ENCODE measurements around the gene NAALAD2.
"Not testable (repeated sequence)": the region's sequence is repeated elsewhere in the genome, so short reads cannot be mapped to it uniquely, and the experiment has no call there.

DNA sequence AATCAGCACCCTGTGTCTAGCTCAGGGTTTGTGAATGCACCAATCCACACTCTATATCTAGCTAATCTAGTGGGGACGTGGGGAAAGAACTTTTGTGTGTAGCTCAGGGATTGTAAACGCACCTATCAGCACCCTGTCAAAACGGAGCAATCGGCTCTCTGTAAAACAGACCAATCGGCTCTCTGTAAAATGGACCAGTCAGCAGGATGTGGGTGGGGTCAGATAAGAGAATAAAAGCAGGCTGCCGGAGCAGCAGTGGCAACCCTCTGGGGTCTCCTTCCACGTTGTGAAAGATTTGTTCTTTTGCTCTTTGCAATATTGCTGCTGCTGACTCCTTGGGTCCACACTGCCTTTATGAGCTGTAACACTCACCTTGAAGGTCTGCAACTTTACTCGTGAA lies 33.2 kb downstream of the NAALAD2 start:
- TF ChIP-seq CTCF, POLR2A (IDR thresholded peaks at IDR 0.05): not testable (repeated sequence)
